ENCODE results near the gene DHX16.

Gene DHX16

DNA sequence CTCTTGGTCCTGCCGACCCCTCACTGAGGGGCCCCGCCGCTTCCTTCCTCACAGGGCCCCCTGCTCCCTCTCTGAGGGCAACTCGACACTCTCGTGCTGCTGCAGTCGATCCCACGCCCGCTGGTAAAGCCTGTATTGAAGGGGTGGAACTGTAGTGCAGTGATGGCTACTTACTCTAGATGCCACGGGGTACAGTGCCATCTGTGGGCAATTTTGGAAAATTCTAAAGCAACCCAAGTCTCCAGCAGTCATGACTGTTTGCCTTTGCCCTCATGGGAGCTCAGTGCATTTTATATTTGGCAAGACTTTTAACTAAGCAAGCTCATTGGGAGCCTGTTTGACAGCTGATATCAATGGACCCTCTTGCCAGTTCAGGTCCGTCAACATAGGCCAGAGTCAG is 32.3 kb downstream of the DHX16 start:
- H3K4me3 ChIP-seq (ENCODE audit: low read length) = no peak overlapping the region
- TF ChIP-seq CTCF (conservative IDR thresholded peaks at IDR 0.05; ENCODE audit: low read depth, low read length) = no peak
- DNase-seq (ENCODE audit: low read depth) = no peak

- TF ChIP-seq CTCF (conservative IDR thresholded peaks at IDR 0.05; ENCODE audit: low read depth, low read length) = no peak
- H3K4me3 ChIP-seq (ENCODE audit: low read length) = no peak overlapping the region
- DNase-seq (ENCODE audit: low read depth) = no peak
Measured at GRCh38 chr6:30635834-30636233, 37.0 kb downstream of the DHX16 start.

DNA sequence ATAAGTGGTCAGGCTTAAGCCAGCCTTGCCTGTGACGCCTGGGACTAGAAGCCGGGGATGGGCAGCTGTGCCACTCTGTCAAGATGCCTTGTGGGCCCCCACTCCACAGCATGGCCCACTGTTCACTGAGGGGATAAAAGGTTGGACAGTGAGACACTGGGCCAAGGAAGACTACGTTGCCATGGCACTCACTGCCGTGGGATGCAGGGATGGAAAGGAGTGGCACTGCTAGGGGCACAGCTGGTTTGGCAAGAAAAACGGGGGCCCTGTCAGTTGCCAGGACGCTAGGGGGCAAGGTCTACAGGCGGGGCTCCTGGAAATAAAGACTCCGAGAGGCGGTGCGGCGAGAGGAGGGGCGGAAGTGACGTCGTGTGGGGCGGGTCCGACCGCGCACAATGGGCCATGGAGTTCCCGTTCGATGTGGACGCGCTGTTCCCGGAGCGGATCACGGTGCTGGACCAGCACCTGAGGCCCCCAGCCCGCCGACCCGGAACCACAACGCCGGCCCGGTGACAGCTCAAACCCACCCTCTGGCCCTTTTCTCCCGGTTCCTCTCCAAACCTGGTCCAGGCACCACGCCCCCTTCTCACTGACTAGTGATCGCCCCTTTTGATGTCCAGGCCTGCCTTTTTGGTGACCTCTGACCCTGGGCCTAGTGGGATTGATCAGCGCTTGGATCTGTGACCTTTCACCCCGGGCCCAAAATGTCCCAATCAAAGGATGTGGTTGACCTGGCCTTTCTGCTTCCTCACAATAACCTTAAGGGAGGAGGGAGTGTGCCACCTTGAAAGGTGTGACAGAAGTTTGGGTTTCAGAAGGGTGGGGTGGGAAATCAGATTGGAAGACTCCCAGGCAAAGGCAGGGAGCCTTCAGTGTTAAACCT is 46.1 kb downstream of the DHX16 start, which contains the start of gene ATAT1:
TSS of gene ATAT1 (plus strand) at position 391 of the 883 bp plus-strand sequence.
- TF ChIP-seq CTCF (conservative IDR thresholded peaks at IDR 0.05; ENCODE audit: low read depth, low read length) = peak; percentile 50
- DNase-seq (ENCODE audit: low read depth) = no peak
- H3K4me3 ChIP-seq (ENCODE audit: low read length) = peak within 1 kb of the TSS; percentile 85

DNA sequence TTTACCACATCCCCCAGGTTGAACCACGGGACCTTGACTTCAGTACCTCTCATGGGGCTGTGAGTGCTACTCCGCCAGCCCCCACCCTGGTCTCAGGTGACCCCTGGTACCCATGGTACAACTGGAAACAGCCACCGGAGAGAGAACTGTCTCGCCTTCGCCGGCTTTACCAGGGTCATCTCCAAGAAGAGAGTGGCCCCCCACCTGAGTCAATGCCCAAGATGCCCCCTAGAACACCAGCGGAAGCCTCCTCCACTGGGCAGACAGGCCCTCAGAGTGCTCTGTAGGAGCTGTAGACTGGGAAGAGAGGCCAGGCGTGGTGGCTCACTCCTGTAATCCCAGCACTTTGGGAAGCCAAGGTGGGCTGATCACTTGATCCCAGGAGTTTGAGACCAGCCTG is 47.3 kb downstream of the DHX16 start:
- no peak for TF ChIP-seq CTCF (conservative IDR thresholded peaks at IDR 0.05; ENCODE audit: low read depth, low read length)
- no peak overlapping the region for H3K4me3 ChIP-seq (ENCODE audit: low read length)
- no peak for DNase-seq (ENCODE audit: low read depth)

DNA sequence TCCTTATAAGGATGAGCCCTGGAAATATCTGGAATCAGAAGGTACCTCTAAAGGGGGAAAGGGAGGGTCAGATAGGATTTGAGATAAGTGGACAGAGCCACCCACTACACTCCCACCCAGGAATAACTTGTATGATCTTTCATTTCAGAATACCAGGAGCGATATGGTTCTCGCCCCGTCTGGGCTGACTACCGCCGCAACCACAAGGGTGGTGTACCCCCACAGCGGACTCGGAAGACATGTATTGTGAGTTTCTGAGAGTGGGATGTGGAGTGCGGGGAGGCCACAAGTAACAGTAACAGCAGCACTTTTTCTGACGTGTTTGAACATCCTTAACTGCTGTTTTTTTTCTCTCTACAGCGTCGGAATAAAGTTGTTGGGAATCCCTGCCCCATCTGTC is 53.2 kb downstream of the DHX16 start:
- no peak for TF ChIP-seq CTCF (conservative IDR thresholded peaks at IDR 0.05; ENCODE audit: low read depth, low read length)

GRCh38 chr6:30618270-30618797 is 54.5 kb downstream of the DHX16 start:
- DNase-seq (ENCODE audit: low read depth) = no peak
- H3K4me3 ChIP-seq (ENCODE audit: low read length) = peak overlapping the region; percentile 95
- TF ChIP-seq CTCF (conservative IDR thresholded peaks at IDR 0.05; ENCODE audit: low read depth, low read length) = no peak

More for the DNA sequence above, 53.2 kb downstream of the DHX16 start:
- H3K4me3 ChIP-seq (ENCODE audit: low read length) = no peak overlapping the region
- DNase-seq (ENCODE audit: low read depth) = no peak
